Heart right ventricle (tissue), 16 donors: ENCODE measurements around the gene MEX3A. TPM values are rescaled to one million over a fixed set of nuclear protein-coding genes. Genes with fewer than 3 reads are reported as not detected.

ENCODE experiments used
- ATAC-seq, 8 donors: fragments of 200-7000 bp; cut with Tn5 transposase; one replicate each; pipeline ENCODE4 v1.9.1; 2020; ENCODE audit warnings: mild to moderate bottlenecking in 8 of 8, moderate library complexity in 8 of 8, moderate number of reproducible peaks in 1 of 8
- DNase-seq, 2 donors: peaks; one replicate each; pipeline ENCODE4 v3.0.0-alpha.2; 2020
- H3K27ac ChIP-seq, 10 donors: fragments of 200-600 bp; sonication (generic) in 2 of 10; one replicate each; pipeline versions ENCODE4 v1.5.0 to v1.8.0; 2020 to 2022; ENCODE audit warnings: mild to moderate bottlenecking in 3 of 10
- H3K27me3 ChIP-seq, 7 donors: fragments of 200-600 bp; one replicate each; pipeline ENCODE4 v1.8.0; 2021 to 2022; ENCODE audit warnings: mild to moderate bottlenecking in 2 of 7
- H3K36me3 ChIP-seq, 9 donors: fragments of 200-600 bp; sonication (generic) in 1 of 9; one replicate each; pipeline versions ENCODE4 v1.5.0 to v1.8.0; 2020 to 2022; ENCODE audit warnings: mild to moderate bottlenecking in 2 of 9
- H3K4me1 ChIP-seq, 9 donors: fragments of 200-600 bp; sonication (generic) in 1 of 9; one replicate each; pipeline versions ENCODE4 v1.5.0 to v1.8.0; 2020 to 2022; ENCODE audit warnings: mild to moderate bottlenecking in 4 of 9
- H3K4me3 ChIP-seq, 10 donors: fragments of 200-600 bp; sonication (generic) in 2 of 10; one replicate each; pipeline versions ENCODE4 v1.5.0 to v1.8.0; 2020 to 2022; ENCODE audit warnings: mild to moderate bottlenecking in 7 of 10, moderate library complexity in 2 of 10
- H3K9me3 ChIP-seq, 11 donors: fragments of 200-600 bp in 10 of 11; sonication (generic) in 2 of 11; one replicate each; pipeline versions ENCODE4 v1.5.0 to v1.8.0; 2013 to 2022; ENCODE audit warnings: mild to moderate bottlenecking in 2 of 11, control low read depth in 1 of 11, moderate library complexity in 1 of 11
- WGBS, 2 donors: extraction: QIAGEN DNeasy Blood & Tissue Kit; methylation state at CpG; one replicate each; pipeline ENCODE4 v1.1.7; 2013; ENCODE audit warnings: inconsistent platforms in 1 of 2; 5-methylcytosine and 5-hydroxymethylcytosine counted together
- intact Hi-C, 10 donors: fragments of 100-400 bp; cut with DNase I; formaldehyde crosslinking; loops; one replicate each; pipeline versions ENCODE4 v1.11.1 to v1.14.2; 2022
- polyA plus RNA-seq, 2 donors: library from polyadenylated mRNA; stranded (reverse); fragments of 200-250 nt; gene quantifications; one replicate each; pipeline ENCODE4 v1.2.3, GENCODE V29; 2013
- total RNA-seq, 10 donors: library from RNA; stranded (reverse); fragmentation: NEBNext Ultra II Directional in 3 of 10; extraction: Animal tissue kit (Norgen Biotek cat#: 25700) in 3 of 10; gene quantifications; one replicate each; pipeline versions ENCODE4 v1.2.1 to v1.2.4, GENCODE V29; 2021 to 2023
- TF ChIP-seq, protein P1 (sequence below), 9 donors: fragments of 200-600 bp; sonication (generic) in 2 of 9; IDR thresholded peaks; one replicate each; pipeline versions ENCODE4 v1.5.0 to v1.8.0; 2021 to 2022; ENCODE audit warnings: antibody characterized with exemption in 9 of 9, mild to moderate bottlenecking in 5 of 9, moderate library complexity in 1 of 9
- donor health status: Arrhythmogenic right ventricular cardiomyopathy.
- donor health status: ischemic (EF 13 %, LVEDD 7.1; RV severe dilation, severe dysfunction).
- donor health status: healthy with polysubstance abuse.
- donor health status: DM: no; HTN: yes; CAD: no.
- donor health status: DM: no; HTN: no; CAD: no.
- donor health status: ischemic (EF 25% LVEDD 6.9; RV normal size, moderate dysfunction).
- donor health status: ischemic (EF 25% LVEDD 5.7; RV mildly dilated, moderate dysfunction).
- donor health status: healthy.
- donor health status: DM: yes; HTN: yes; CAD: no.
- donor health status: Ischemic cardiomyopathy.
- donor health status: ischemic (EF 35%, LVEDD 5.7; RV mildly dilated, moderate dysfunction).
- donor health status: nonischemic (EF 11% LVEDD 7.7; RV severe dilation, severe dysfunction).
- donor health status: DM: yes; HTN: yes; CAD: no.
- donor health status: PGD.
- donor health status: ischemic (EF 29% LVEDD 5.4; RV normal size, mild dysfunction).
- donor health status: nonischemic (EF 23%, LVEDD 6.1; RV moderate dilation, normal function).

MEX3A gene
- total and polyA plus RNA-seq, 12 donors: 0.09 to 0.31 (median 0.19) TPM

DNA sequence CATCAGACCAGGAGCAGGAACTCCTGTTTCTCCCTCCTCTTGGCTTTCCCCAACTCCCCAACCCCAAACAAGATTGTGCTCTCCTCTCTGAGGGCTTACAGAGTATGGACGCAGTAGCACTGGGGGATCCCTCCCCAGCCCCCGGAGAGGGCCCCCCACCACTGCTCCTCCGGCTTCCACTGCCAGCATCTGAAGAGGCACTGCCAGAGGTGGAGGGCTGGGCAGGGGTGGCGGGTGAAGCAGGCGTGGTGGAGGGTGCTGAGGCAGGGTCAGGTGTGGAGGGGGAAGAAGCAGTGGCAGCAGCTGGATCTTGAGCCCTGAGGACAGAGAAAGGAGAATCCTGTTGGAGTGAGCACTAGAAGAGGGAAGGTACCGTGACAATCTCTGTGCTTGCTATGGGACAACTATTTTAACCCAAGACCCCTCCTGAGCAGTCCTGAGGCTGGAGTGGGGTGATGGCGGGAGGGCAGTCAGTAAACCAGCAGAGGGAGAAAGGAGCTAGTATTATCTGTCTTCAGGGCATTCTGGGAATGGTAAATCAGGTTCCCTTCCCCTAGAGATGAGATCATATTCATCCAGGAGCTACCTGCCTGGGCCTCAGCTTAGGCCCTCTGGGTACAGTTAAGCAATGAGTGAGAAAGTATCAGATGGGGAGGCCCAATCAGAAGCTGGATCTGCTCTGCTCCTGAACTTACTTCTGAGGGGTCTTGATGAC lies 31.1 kb downstream of the MEX3A start:
- H3K4me1 ChIP-seq: peaks cover 5 to 42% (median 29%) of the 10 kb centered on the region in 9 donors
- DNase-seq: no peak
- no peak for ATAC-seq
- H3K4me3 ChIP-seq: no peak overlapping the region
- H3K27me3 ChIP-seq: no peaks in the 10 kb centered on the region
- TF ChIP-seq, protein P1, sequence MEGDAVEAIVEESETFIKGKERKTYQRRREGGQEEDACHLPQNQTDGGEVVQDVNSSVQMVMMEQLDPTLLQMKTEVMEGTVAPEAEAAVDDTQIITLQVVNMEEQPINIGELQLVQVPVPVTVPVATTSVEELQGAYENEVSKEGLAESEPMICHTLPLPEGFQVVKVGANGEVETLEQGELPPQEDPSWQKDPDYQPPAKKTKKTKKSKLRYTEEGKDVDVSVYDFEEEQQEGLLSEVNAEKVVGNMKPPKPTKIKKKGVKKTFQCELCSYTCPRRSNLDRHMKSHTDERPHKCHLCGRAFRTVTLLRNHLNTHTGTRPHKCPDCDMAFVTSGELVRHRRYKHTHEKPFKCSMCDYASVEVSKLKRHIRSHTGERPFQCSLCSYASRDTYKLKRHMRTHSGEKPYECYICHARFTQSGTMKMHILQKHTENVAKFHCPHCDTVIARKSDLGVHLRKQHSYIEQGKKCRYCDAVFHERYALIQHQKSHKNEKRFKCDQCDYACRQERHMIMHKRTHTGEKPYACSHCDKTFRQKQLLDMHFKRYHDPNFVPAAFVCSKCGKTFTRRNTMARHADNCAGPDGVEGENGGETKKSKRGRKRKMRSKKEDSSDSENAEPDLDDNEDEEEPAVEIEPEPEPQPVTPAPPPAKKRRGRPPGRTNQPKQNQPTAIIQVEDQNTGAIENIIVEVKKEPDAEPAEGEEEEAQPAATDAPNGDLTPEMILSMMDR (IDR thresholded peaks at IDR 0.05): no peak
- 89 to 93% methylated on average over 7 of the region's 7 CpGs for WGBS, 2 donors
- H3K36me3 ChIP-seq: peaks cover 0 to 45% (median 8%) of the 10 kb centered on the region in 9 donors
- no peaks in the 10 kb centered on the region for H3K9me3 ChIP-seq
- H3K27ac ChIP-seq: peak overlapping the region in 5 of 10 donors; percentile 7 to 50 (median 31)
- intact Hi-C loops: loop anchor here in 2 of 10 donors (5.0 to 10.0 kb wide), 2 partner anchors 114 to 116 kb away; partner anchors contain the start of gene KHDC4 (in 1 of the 2)

DNA sequence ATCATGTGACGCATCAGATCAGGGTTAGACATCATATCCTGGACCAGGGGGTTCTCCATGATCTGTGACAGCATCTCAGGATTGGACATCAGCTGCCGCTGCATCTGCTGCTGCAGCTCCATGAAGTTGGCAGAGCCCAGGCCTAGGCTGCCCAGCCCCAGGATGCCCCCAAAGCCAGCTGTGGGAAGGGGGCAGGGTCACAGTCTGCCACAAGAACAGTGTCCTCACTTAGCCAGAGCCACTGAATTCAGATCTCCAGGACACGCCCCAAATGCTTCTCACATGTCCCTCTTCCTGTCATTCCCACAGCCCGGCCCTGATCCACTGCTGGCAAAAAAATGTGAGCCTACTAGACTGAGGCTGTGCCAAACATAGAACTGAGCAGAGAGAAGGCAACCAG lies 31.9 kb downstream of the MEX3A start:
- peak in 3 of 8 donors; percentile 5 to 25 (median 16) for ATAC-seq
- Histone ChIP-seq H3K36me3 (peaks cover 0 to 49% (median 8%) of the 10 kb centered on the region in 9 donors), H3K27me3 (no peaks in the 10 kb centered on the region), H3K4me1 (peaks cover 2 to 34% (median 21%) of the 10 kb centered on the region in 9 donors), H3K4me3 (no peak overlapping the region), H3K9me3 (no peaks in the 10 kb centered on the region), H3K27ac (peak overlapping the region in 3 of 10 donors; percentile 21 to 50 (median 48))
- DNase-seq: peak; percentile 26 to 63
- TF ChIP-seq, protein P1 (IDR thresholded peaks at IDR 0.05): no peak
- intact Hi-C loops: loop anchor here in 2 of 10 donors (5.0 to 10.0 kb wide), 2 partner anchors 113 to 116 kb away; partner anchors contain the start of gene KHDC4 (in 1 of the 2)
- 56 to 63% methylated on average over 4 of the region's 4 CpGs for WGBS, 2 donors

- ATAC-seq (no peak), DNase-seq (no peak)
- H3K27ac ChIP-seq: no peak overlapping the region
- intact Hi-C loops: no loop called here
- WGBS, 2 donors: 75 to 82% methylated on average over 3 of the region's 3 CpGs
- no peaks in the 10 kb centered on the region for H3K9me3 ChIP-seq
- H3K36me3 ChIP-seq: peaks cover 0 to 64% (median 12%) of the 10 kb centered on the region in 9 donors
- no peak overlapping the region for H3K4me3 ChIP-seq
- peaks cover 0 to 31% (median 18%) of the 10 kb centered on the region in 9 donors for H3K4me1 ChIP-seq
- TF ChIP-seq, protein P1 (IDR thresholded peaks at IDR 0.05): no peak
- H3K27me3 ChIP-seq: no peaks in the 10 kb centered on the region
Measured at GRCh38 chr1:156048663-156049258, 33.5 kb downstream of the MEX3A start.

DNA sequence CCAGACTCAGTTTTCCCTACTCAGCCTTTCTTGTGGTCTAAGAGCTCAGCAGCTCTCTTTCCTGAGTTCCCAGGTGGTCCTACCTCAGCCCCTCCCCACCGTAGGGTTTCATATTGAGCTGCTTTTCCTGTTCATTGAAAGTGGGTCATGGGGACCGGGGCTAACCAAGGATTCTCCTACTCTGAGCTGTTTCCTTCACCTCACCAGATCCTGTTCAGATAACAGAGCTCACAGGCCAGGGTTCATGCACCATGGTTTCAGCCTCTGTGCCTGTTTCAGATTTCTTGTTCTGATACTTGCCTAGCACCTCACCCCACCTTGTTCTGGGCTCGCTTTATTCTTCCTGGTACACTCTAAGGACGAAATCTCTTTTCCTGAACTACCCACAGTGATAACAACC lies 37.2 kb downstream of the MEX3A start:
- WGBS, 2 donors: 95 to 96% methylated on average over 4 of the region's 4 CpGs
- ATAC-seq: no peak
- H3K4me1 ChIP-seq: peaks cover 0 to 4% (median 0%) of the 10 kb centered on the region in 9 donors
- no peak overlapping the region for H3K27ac ChIP-seq
- peaks cover 0 to 95% (median 21%) of the 10 kb centered on the region in 9 donors for H3K36me3 ChIP-seq
- intact Hi-C loops: no loop called here
- DNase-seq: no peak
- H3K27me3 ChIP-seq: no peaks in the 10 kb centered on the region
- H3K9me3 ChIP-seq: no peaks in the 10 kb centered on the region
- H3K4me3 ChIP-seq: no peak overlapping the region
- TF ChIP-seq, protein P1 (IDR thresholded peaks at IDR 0.05): no peak
